GM23338 (cell line): ENCODE data around the gene TCF7. TPM values are rescaled to one million over a fixed set of nuclear protein-coding genes. Genes with fewer than 3 reads are reported as not detected.

ENCODE experiments used
- ATAC-seq: fragments of 200-7000 bp; cut with Tn5 transposase; 3 replicates; pipeline ENCODE4 v1.9.1; 2020
- DNase-seq: peaks from one replicate; pipeline ENCODE4 v3.0.0-alpha.2; 2015; ENCODE audit warnings: low spot score
- H2AFZ ChIP-seq: fragments of 200-600 bp; sonication (generic); 2 replicates; pipeline ENCODE4 v1.8.0; 2016; ENCODE audit warnings: antibody characterized with exemption, mild to moderate bottlenecking, moderate library complexity
- H3F3A ChIP-seq: fragments of 200-600 bp; sonication (generic); replicated peaks from 2 replicates; pipeline ENCODE4 v1.8.0; 2017; ENCODE audit warnings: antibody characterized with exemption, mixed run types, low read depth
- H3K27ac ChIP-seq: fragments of 200-600 bp; sonication (generic); 2 replicates; pipeline ENCODE4 v1.6.1; 2016; ENCODE audit warnings: low read depth
- H3K27me3 ChIP-seq: fragments of 200-600 bp; sonication (generic); 2 replicates; pipeline ENCODE4 v1.8.0; 2016; ENCODE audit warnings: mild to moderate bottlenecking, mixed run types, moderate library complexity; ENCODE audit not compliant: insufficient read depth
- H3K36me3 ChIP-seq: fragments of 200-600 bp; sonication (generic); 2 replicates; pipeline ENCODE4 v1.8.0; 2016; ENCODE audit warnings: mild to moderate bottlenecking; ENCODE audit not compliant: insufficient read depth
- H3K4me1 ChIP-seq: fragments of 200-600 bp; sonication (generic); 2 replicates; pipeline ENCODE4 v1.8.0; 2016; ENCODE audit warnings: mild to moderate bottlenecking, moderate library complexity; ENCODE audit not compliant: insufficient read depth
- H3K4me2 ChIP-seq: fragments of 200-600 bp; sonication (generic); 2 replicates; pipeline ENCODE4 v1.7.1; 2017; ENCODE audit warnings: mixed run types
- H3K4me3 ChIP-seq: fragments of 200-600 bp; sonication (generic); 2 replicates; pipeline ENCODE4 v1.6.1; 2016; ENCODE audit warnings: mixed run types
- H3K79me2 ChIP-seq: fragments of 200-600 bp; sonication (generic); replicated peaks from 2 replicates; pipeline ENCODE4 v1.8.0; 2017; ENCODE audit warnings: mild to moderate bottlenecking; ENCODE audit not compliant: insufficient read depth
- H3K9me2 ChIP-seq: fragments of 200-600 bp; sonication (generic); 2 replicates; pipeline ENCODE4 v1.8.0; 2017; ENCODE audit not compliant: insufficient read depth
- H4K20me1 ChIP-seq: fragments of 200-600 bp; sonication (generic); replicated peaks from 2 replicates; pipeline ENCODE4 v1.8.0; 2017; ENCODE audit warnings: mild to moderate bottlenecking; ENCODE audit not compliant: insufficient read depth
- H3K27ac Mint-ChIP-seq: 2 replicates; pipeline ENCODE4 v1.8.0; 2020; ENCODE audit warnings: inconsistent platforms, mild to moderate bottlenecking, moderate library complexity, mixed read lengths
- H3K27me3 Mint-ChIP-seq: 3 replicates; pipeline ENCODE4 v1.8.0; 2022; ENCODE audit warnings: low read depth, mild to moderate bottlenecking, moderate library complexity, mixed read lengths, inconsistent platforms; ENCODE audit not compliant: insufficient read depth, poor library complexity
- H3K36me3 Mint-ChIP-seq: 3 replicates; pipeline ENCODE4 v1.8.0; 2021; ENCODE audit warnings: low read depth, mild to moderate bottlenecking, inconsistent platforms, moderate library complexity, mixed read lengths
- H3K4me1 Mint-ChIP-seq: 3 replicates; pipeline ENCODE4 v1.8.0; 2020; ENCODE audit warnings: mild to moderate bottlenecking, inconsistent platforms, mixed read lengths
- H3K4me3 Mint-ChIP-seq: 3 replicates; pipeline ENCODE4 v1.8.0; 2021; ENCODE audit warnings: moderate library complexity, mild to moderate bottlenecking, inconsistent platforms, mixed read lengths
- H3K9me3 Mint-ChIP-seq: 3 replicates; pipeline ENCODE4 v1.8.0; 2020; ENCODE audit warnings: moderate library complexity, mild to moderate bottlenecking, inconsistent platforms, mixed read lengths
- EZH2phosphoT487 ChIP-seq: fragments of 200-600 bp; sonication (generic); IDR thresholded peaks from one replicate; pipeline ENCODE4 v1.8.1; 2018; ENCODE audit warnings: antibody characterized with exemption; ENCODE audit not compliant: unreplicated experiment
- JUNB ChIP-seq: IDR thresholded peaks from one replicate; pipeline ENCODE4 v1.6.1; 2016; ENCODE audit warnings: antibody characterized with exemption; ENCODE audit not compliant: unreplicated experiment
- NANOG ChIP-seq: IDR thresholded peaks from 2 replicates; pipeline ENCODE4 v1.6.1; 2016; ENCODE audit warnings: antibody characterized with exemption, borderline replicate concordance
- POLR2AphosphoS5 ChIP-seq: IDR thresholded peaks from 2 replicates; pipeline ENCODE4 v1.6.1; 2016; ENCODE audit warnings: antibody characterized with exemption, low read depth
- STAT1 ChIP-seq: IDR thresholded peaks from one replicate; pipeline ENCODE4 v1.6.1; 2016; ENCODE audit warnings: antibody characterized with exemption; ENCODE audit not compliant: unreplicated experiment
- ZNF331 ChIP-seq: fragments of 250-450 bp; sonication (Bioruptor Pico); IDR thresholded peaks from 2 replicates; pipeline ENCODE4 v1.5.0; 2020; ENCODE audit warnings: low read depth, mild to moderate bottlenecking, moderate library complexity
- polyA plus RNA-seq: library from polyadenylated mRNA; unstranded; fragments of >200 nt; fragmentation: Nextera tagmentation; extraction: Ambion mirVana; gene quantifications from 2 replicates; pipeline ENCODE4 v1.2.1, GENCODE V29; 2016
- total RNA-seq: library from RNA; depleted of rRNA; stranded (reverse); fragments of >200 nt; shearing (Covaris generic); gene quantifications from 2 replicates; pipeline ENCODE4 v1.2.3, GENCODE V29; 2014
- TF ChIP-seq, protein P1 (sequence below): IDR thresholded peaks from one replicate; pipeline ENCODE4 v1.6.1; 2018; ENCODE audit warnings: antibody characterized with exemption; ENCODE audit not compliant: unreplicated experiment
- TF ChIP-seq, protein P2 (sequence below): fragments of 250-450 bp; sonication (Bioruptor Pico); IDR thresholded peaks from 2 replicates; pipeline ENCODE4 v1.5.0; 2020; ENCODE audit warnings: mild to moderate bottlenecking, moderate library complexity
- TF ChIP-seq, protein P3 (sequence below): IDR thresholded peaks from 2 replicates; pipeline ENCODE4 v1.6.1; 2016; ENCODE audit warnings: antibody characterized with exemption

The TCF7 gene
- total and polyA plus RNA-seq, 2 experiments from 2014 or later: 5.6 to 8.1 TPM

DNA sequence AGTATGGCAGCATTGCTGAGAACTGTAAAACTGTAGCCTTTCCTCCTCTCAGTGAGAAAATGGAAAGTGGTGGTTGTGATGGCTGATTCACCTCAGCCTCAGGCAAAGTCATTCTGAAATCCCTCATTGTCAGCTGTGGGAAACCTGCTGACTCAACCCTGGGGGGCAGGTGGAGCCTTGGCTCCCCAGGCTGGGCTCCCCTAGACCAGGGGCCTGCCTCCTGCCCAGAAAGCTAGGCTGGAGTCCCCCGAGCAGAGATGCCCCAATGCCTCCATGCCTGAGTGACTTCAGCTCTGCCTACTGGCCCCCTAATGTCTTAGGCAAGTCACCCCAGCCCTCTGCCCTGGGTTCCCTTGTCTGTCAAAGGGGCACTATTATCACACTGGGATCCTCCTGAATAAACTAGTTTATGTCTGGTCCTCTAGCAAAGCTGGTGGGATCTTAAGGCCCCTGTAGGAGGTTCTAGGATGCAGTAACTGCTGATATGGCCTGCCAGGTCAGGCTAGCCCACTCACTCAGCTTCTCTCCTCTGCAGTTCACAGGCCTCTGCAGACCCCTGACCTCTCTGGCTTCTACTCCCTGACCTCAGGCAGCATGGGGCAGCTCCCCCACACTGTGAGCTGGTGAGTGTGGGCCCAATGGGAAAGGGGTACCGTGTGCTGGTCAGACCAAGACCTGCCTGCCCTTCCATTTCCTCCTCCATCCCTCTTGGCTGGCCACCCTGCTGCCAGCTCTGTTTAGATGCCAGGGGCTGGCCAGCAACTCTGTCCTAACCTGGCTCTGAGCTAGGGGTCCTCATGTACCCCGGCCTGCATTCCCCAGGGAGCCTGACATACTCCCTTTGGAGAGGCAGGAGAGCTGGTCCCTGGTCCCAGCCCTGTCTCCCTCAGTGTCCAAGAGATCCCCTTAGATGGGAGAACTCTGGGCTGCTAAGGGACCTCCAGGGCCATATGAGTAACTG lies 24.2 kb downstream of the TCF7 start:
- Histone ChIP-seq H3K4me1 (peaks cover 15% of the 10 kb centered on the region; the same call in 1 of the 2 replicates), H4K20me1 (peaks cover 20% of the 10 kb centered on the region), H3K36me3 (no peaks in the 10 kb centered on the region), H3K4me2 (no peak overlapping the region), H3K4me3 (no peak overlapping the region), H3K27ac (no peak overlapping the region), H3K79me2 (no peaks in the 10 kb centered on the region; the same call in 1 of the 2 replicates), H3F3A (peaks cover 3% of the 10 kb centered on the region; the same call in 1 of the 2 replicates), H2AFZ (no peak overlapping the region), H3K9me2 (no peaks in the 10 kb centered on the region), H3K27me3 (no peaks in the 10 kb centered on the region)
- DNase-seq (no peak), ATAC-seq (no peak)
- H3K4me3 Mint-ChIP-seq: no peak overlapping the region
- H3K27me3 Mint-ChIP-seq: peaks cover 5% of the 10 kb centered on the region
- no peak for TF ChIP-seq EZH2phosphoT487
- no peak for TF ChIP-seq ZNF331 (CRISPR knock-in tag)
- TF ChIP-seq JUNB: no peak
- no peak overlapping the region for H3K27ac Mint-ChIP-seq
- no peaks in the 10 kb centered on the region for H3K9me3 Mint-ChIP-seq
- H3K36me3 Mint-ChIP-seq: peaks cover 13% of the 10 kb centered on the region
- H3K4me1 Mint-ChIP-seq: peaks cover 16% of the 10 kb centered on the region

DNA sequence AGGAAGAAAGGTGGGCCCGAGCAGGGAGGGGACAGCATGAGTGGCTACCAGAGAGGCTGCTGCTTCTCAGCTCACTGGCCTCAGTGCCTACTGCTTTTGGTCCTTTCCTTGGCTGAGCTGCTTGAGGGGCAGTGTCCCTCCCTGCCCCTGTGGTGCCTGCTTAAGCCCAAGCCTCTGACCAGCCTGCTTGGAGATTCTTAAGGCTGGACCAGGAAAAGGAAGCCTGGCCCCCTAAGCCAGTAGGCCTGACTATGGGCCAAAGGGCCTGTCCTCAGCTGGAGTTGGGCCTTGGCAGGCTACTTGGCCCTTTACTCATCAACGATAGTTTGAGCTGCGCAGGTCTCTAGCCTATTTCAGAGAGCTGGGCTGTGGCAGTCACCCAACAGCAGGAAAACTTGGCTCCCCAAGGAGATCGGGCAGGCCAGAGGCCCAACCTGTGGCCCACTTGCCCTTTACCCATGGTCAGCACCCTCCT lies 24.9 kb downstream of the TCF7 start:
- Mint-ChIP-seq H3K27ac (no peak overlapping the region), H3K4me3 (no peak overlapping the region), H3K9me3 (no peaks in the 10 kb centered on the region), H3K27me3 (peaks cover 5% of the 10 kb centered on the region), H3K36me3 (peaks cover 19% of the 10 kb centered on the region), H3K4me1 (peaks cover 16% of the 10 kb centered on the region)
- Histone ChIP-seq H3K4me2 (no peak overlapping the region), H3K36me3 (no peaks in the 10 kb centered on the region), H3K9me2 (no peaks in the 10 kb centered on the region), H3K79me2 (no peaks in the 10 kb centered on the region; the same call in 1 of the 2 replicates), H3K27me3 (no peaks in the 10 kb centered on the region), H4K20me1 (peaks cover 20% of the 10 kb centered on the region), H3K4me3 (no peak overlapping the region), H3F3A (peaks cover 3% of the 10 kb centered on the region; the same call in 1 of the 2 replicates), H2AFZ (no peak overlapping the region), H3K27ac (no peak overlapping the region), H3K4me1 (peaks cover 15% of the 10 kb centered on the region; the same call in 1 of the 2 replicates)
- no peak for DNase-seq
- no peak for ATAC-seq
- TF ChIP-seq, protein P1, sequence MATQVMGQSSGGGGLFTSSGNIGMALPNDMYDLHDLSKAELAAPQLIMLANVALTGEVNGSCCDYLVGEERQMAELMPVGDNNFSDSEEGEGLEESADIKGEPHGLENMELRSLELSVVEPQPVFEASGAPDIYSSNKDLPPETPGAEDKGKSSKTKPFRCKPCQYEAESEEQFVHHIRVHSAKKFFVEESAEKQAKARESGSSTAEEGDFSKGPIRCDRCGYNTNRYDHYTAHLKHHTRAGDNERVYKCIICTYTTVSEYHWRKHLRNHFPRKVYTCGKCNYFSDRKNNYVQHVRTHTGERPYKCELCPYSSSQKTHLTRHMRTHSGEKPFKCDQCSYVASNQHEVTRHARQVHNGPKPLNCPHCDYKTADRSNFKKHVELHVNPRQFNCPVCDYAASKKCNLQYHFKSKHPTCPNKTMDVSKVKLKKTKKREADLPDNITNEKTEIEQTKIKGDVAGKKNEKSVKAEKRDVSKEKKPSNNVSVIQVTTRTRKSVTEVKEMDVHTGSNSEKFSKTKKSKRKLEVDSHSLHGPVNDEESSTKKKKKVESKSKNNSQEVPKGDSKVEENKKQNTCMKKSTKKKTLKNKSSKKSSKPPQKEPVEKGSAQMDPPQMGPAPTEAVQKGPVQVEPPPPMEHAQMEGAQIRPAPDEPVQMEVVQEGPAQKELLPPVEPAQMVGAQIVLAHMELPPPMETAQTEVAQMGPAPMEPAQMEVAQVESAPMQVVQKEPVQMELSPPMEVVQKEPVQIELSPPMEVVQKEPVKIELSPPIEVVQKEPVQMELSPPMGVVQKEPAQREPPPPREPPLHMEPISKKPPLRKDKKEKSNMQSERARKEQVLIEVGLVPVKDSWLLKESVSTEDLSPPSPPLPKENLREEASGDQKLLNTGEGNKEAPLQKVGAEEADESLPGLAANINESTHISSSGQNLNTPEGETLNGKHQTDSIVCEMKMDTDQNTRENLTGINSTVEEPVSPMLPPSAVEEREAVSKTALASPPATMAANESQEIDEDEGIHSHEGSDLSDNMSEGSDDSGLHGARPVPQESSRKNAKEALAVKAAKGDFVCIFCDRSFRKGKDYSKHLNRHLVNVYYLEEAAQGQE: no peak
- TF ChIP-seq JUNB (no peak), EZH2phosphoT487 (no peak), STAT1 (no peak), ZNF331 (CRISPR knock-in tag) (no peak), POLR2AphosphoS5 (no peak), NANOG (no peak)
- TF ChIP-seq, protein P2, sequence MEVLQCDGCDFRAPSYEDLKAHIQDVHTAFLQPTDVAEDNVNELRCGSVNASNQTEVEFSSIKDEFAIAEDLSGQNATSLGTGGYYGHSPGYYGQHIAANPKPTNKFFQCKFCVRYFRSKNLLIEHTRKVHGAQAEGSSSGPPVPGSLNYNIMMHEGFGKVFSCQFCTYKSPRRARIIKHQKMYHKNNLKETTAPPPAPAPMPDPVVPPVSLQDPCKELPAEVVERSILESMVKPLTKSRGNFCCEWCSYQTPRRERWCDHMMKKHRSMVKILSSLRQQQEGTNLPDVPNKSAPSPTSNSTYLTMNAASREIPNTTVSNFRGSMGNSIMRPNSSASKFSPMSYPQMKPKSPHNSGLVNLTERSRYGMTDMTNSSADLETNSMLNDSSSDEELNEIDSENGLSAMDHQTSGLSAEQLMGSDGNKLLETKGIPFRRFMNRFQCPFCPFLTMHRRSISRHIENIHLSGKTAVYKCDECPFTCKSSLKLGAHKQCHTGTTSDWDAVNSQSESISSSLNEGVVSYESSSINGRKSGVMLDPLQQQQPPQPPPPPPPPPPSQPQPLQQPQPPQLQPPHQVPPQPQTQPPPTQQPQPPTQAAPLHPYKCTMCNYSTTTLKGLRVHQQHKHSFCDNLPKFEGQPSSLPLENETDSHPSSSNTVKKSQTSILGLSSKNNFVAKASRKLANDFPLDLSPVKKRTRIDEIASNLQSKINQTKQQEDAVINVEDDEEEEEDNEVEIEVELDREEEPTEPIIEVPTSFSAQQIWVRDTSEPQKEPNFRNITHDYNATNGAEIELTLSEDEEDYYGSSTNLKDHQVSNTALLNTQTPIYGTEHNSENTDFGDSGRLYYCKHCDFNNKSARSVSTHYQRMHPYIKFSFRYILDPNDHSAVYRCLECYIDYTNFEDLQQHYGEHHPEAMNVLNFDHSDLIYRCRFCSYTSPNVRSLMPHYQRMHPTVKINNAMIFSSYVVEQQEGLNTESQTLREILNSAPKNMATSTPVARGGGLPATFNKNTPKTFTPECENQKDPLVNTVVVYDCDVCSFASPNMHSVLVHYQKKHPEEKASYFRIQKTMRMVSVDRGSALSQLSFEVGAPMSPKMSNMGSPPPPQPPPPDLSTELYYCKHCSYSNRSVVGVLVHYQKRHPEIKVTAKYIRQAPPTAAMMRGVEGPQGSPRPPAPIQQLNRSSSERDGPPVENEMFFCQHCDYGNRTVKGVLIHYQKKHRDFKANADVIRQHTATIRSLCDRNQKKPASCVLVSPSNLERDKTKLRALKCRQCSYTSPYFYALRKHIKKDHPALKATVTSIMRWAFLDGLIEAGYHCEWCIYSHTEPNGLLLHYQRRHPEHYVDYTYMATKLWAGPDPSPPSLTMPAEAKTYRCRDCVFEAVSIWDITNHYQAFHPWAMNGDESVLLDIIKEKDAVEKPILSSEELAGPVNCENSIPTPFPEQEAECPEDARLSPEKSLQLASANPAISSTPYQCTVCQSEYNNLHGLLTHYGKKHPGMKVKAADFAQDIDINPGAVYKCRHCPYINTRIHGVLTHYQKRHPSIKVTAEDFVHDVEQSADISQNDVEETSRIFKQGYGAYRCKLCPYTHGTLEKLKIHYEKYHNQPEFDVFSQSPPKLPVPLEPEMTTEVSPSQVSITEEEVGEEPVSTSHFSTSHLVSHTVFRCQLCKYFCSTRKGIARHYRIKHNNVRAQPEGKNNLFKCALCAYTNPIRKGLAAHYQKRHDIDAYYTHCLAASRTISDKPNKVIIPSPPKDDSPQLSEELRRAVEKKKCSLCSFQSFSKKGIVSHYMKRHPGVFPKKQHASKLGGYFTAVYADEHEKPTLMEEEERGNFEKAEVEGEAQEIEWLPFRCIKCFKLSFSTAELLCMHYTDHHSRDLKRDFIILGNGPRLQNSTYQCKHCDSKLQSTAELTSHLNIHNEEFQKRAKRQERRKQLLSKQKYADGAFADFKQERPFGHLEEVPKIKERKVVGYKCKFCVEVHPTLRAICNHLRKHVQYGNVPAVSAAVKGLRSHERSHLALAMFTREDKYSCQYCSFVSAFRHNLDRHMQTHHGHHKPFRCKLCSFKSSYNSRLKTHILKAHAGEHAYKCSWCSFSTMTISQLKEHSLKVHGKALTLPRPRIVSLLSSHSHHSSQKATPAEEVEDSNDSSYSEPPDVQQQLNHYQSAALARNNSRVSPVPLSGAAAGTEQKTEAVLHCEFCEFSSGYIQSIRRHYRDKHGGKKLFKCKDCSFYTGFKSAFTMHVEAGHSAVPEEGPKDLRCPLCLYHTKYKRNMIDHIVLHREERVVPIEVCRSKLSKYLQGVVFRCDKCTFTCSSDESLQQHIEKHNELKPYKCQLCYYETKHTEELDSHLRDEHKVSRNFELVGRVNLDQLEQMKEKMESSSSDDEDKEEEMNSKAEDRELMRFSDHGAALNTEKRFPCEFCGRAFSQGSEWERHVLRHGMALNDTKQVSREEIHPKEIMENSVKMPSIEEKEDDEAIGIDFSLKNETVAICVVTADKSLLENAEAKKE (CRISPR knock-in tag): no peak
- TF ChIP-seq, protein P3, sequence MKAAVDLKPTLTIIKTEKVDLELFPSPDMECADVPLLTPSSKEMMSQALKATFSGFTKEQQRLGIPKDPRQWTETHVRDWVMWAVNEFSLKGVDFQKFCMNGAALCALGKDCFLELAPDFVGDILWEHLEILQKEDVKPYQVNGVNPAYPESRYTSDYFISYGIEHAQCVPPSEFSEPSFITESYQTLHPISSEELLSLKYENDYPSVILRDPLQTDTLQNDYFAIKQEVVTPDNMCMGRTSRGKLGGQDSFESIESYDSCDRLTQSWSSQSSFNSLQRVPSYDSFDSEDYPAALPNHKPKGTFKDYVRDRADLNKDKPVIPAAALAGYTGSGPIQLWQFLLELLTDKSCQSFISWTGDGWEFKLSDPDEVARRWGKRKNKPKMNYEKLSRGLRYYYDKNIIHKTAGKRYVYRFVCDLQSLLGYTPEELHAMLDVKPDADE: no peak
